Thyroid gland (tissue), 4 donors: ENCODE results near the gene DGKK.

Experiments
- POLR2A ChIP-seq, 2 donors: fragments of 450-650 bp; IDR thresholded peaks; one replicate each; pipeline ENCODE4 v1.6.1; 2017; ENCODE audit warnings: antibody characterized with exemption in 2 of 2, mild to moderate bottlenecking in 2 of 2, moderate library complexity in 1 of 2
- TF ChIP-seq, protein P1 (sequence below), 6 experiments: fragments of 200-600 bp in 3 of 6; fragments of 450-650 bp in 3 of 6; sonication (generic) in 3 of 6; IDR thresholded peaks; one replicate each; pipeline ENCODE4 v1.5.1; 2016 to 2019; ENCODE audit warnings: antibody characterized with exemption in 6 of 6, mild to moderate bottlenecking in 2 of 6, inconsistent platforms in 1 of 6, moderate library complexity in 1 of 6

GRCh38 chrX:50450324-50450723, 20.3 kb downstream of the DGKK start:
- TF ChIP-seq, protein P1, sequence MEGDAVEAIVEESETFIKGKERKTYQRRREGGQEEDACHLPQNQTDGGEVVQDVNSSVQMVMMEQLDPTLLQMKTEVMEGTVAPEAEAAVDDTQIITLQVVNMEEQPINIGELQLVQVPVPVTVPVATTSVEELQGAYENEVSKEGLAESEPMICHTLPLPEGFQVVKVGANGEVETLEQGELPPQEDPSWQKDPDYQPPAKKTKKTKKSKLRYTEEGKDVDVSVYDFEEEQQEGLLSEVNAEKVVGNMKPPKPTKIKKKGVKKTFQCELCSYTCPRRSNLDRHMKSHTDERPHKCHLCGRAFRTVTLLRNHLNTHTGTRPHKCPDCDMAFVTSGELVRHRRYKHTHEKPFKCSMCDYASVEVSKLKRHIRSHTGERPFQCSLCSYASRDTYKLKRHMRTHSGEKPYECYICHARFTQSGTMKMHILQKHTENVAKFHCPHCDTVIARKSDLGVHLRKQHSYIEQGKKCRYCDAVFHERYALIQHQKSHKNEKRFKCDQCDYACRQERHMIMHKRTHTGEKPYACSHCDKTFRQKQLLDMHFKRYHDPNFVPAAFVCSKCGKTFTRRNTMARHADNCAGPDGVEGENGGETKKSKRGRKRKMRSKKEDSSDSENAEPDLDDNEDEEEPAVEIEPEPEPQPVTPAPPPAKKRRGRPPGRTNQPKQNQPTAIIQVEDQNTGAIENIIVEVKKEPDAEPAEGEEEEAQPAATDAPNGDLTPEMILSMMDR (IDR thresholded peaks at IDR 0.05), result no peak
- TF ChIP-seq POLR2A (IDR thresholded peaks at IDR 0.05), result no peak
